Activated naive CD4-positive, alpha-beta T cell treated with anti-CD3 and anti-CD28 coated beads, Interleukin-2, amount 50 U/mL, for 24 hours (primary cell): ENCODE measurements around the gene CASP10.
"Not testable (repeated sequence)": the region's sequence is repeated elsewhere in the genome, so short reads cannot be mapped to it uniquely, and the experiment has no call there.

Experiments used
- H3K27ac Mint-ChIP-seq: one replicate; pipeline ENCODE4 v1.8.0; 2021; ENCODE audit warnings: mild to moderate bottlenecking, mixed read lengths
- H3K27me3 Mint-ChIP-seq: one replicate; pipeline ENCODE4 v1.8.0; 2021; ENCODE audit warnings: mixed read lengths
- H3K36me3 Mint-ChIP-seq: one replicate; pipeline ENCODE4 v1.8.0; 2021; ENCODE audit warnings: mixed read lengths
- H3K4me1 Mint-ChIP-seq: one replicate; pipeline ENCODE4 v1.8.0; 2021; ENCODE audit warnings: mixed read lengths
- H3K4me3 Mint-ChIP-seq: one replicate; pipeline ENCODE4 v1.8.0; 2021; ENCODE audit warnings: mild to moderate bottlenecking, mixed read lengths
- H3K9me3 Mint-ChIP-seq: one replicate; pipeline ENCODE4 v1.8.0; 2021; ENCODE audit warnings: mixed read lengths

CASP10 gene

GRCh38 chr2:201182650-201183364 lies at the start of gene CASP10:
Gene CASP10 (plus strand): TSS chr2:201183141. CDS start chr2:201185778, 2,637 bp downstream.
- Mint-ChIP-seq H3K36me3 (peaks cover 4% of the 10 kb centered on the region), H3K27me3 (no peaks in the 10 kb centered on the region), H3K4me3 (peak within 1 kb of the TSS; percentile 99), H3K4me1 (peaks cover 49% of the 10 kb centered on the region), H3K9me3 (no peaks in the 10 kb centered on the region), H3K27ac (peak within 1 kb of the TSS; percentile 98)

DNA sequence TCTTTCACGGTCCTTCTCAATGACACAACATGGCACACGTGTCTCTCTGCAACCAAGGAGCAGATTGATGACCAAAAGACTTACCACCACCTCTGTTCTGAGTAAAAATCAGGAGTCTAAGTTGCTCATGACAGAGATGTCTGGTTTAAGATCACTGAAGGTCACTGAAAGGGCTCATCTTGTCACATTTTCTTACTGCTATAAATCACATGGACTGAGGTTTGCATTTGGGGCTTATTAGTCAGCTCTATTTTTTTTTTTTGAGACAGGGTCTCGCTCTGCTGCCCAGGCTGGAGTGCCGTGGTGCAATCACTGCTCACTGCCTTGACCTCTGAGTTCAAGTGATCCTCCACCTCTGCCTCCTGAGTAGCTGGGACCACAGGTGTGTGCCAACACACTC lies 47.6 kb upstream of the CASP10 start:
- peaks cover 45% of the 10 kb centered on the region for H3K4me1 Mint-ChIP-seq
- peak overlapping the region; percentile 74 for H3K4me3 Mint-ChIP-seq
- H3K27me3 Mint-ChIP-seq, result no peaks in the 10 kb centered on the region
- H3K36me3 Mint-ChIP-seq, result peaks cover 49% of the 10 kb centered on the region
- no peaks in the 10 kb centered on the region for H3K9me3 Mint-ChIP-seq
- peak overlapping the region; percentile 84 for H3K27ac Mint-ChIP-seq

DNA sequence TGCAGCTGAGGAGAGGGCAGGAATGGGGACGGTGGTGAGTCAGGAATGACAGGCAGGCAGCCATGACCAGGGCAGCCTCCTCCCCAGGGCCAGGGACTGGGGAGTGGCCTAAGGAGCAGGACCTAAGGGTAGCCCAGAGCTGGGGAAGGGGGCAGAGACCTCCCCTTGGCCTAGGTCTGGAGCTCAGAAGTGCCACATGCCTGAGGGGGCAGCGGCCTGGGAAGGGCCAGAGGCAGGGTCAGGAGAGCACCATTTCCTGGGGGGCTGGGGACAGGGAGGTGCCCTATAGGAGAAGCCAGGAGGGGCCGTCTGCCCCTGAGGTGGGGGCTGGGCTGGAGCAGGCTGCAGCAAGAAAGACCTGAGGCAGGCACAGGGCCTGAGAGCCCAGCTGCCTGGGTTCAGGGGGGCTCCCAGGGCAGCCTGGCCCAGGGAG lies 46.0 kb upstream of the CASP10 start:
- Mint-ChIP-seq H3K27me3 (no peaks in the 10 kb centered on the region), H3K36me3 (peaks cover 45% of the 10 kb centered on the region), H3K4me1 (peaks cover 46% of the 10 kb centered on the region), H3K27ac (no peak overlapping the region), H3K4me3 (peak overlapping the region; percentile 51), H3K9me3 (no peaks in the 10 kb centered on the region)

DNA sequence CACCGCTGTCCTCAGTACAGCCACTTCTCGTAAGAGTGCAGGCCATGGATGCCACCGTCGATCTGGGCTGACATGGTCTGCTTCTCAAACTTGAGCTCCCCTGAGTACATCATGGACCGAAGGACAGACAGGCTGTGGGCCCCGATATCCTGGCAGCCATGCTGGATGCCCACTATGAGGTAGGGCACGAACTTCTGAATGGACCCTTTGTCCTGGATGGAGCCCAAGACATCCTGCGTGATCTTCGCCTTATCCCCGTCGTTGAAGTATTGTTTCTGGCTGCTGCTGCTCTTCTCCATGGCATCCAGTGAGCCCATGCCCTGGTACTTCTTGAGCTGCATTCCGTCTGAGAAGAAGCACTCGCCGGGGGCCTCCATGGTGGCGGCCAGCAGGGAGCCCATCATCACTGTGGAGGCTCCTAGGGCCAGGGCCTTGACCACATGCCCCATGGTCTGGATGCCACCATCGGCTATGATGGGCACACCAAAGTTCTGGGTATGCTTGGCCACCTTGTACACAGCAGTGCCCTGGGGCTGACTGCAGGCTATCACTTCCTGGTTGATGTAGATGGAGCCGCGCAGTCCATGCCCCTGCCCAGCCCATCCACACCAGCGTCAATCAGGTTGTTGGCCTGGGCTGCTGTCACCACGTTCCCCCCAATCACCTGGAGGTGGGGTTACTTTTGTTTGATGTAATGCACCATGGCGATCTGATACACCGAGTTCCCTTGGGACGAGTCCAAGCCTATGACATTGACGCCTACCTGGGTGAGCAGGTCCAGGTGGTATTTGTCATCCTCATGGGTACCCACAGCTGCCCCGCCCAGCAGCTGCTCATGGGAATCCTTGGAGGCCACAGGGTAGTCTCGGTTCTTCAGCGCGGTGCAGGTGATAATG lies 45.2 kb upstream of the CASP10 start:
- peak overlapping the region; percentile 69 for H3K27ac Mint-ChIP-seq
- no peaks in the 10 kb centered on the region for H3K9me3 Mint-ChIP-seq
- H3K4me1 Mint-ChIP-seq, result peaks cover 43% of the 10 kb centered on the region
- H3K36me3 Mint-ChIP-seq, result peaks cover 38% of the 10 kb centered on the region
- no peak overlapping the region for H3K4me3 Mint-ChIP-seq
- H3K27me3 Mint-ChIP-seq, result no peaks in the 10 kb centered on the region

DNA sequence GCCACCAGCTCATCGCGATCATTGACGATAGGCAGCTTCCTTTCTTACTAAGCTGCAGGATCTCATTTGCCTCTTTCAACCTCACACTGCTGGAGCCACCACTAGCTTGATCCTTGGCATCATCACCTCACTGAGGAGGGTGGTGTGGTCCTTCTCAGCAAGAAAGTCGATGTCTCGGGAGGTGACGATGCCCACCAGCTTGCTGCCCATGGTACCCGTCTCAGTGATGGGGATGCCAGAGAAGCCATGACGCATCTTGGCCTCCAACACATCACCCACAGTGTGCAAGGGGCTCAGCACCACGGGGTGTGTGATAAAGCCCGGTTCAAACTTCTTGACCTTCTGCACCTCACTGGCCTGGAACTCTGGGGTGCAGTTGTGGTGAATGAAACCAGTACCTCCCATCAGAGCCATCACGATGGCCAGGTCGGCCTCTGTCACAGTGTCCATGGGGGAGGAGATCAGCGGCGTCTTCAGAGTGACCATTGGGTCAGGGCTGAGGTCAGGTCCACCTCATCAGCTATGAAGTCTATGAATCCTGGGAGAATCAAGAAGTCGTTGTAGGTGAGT lies 44.5 kb upstream of the CASP10 start:
- Mint-ChIP-seq H3K4me1 (peaks cover 35% of the 10 kb centered on the region), H3K27ac (no peak overlapping the region), H3K4me3 (no peak overlapping the region), H3K27me3 (no peaks in the 10 kb centered on the region), H3K36me3 (peaks cover 31% of the 10 kb centered on the region), H3K9me3 (no peaks in the 10 kb centered on the region)

DNA sequence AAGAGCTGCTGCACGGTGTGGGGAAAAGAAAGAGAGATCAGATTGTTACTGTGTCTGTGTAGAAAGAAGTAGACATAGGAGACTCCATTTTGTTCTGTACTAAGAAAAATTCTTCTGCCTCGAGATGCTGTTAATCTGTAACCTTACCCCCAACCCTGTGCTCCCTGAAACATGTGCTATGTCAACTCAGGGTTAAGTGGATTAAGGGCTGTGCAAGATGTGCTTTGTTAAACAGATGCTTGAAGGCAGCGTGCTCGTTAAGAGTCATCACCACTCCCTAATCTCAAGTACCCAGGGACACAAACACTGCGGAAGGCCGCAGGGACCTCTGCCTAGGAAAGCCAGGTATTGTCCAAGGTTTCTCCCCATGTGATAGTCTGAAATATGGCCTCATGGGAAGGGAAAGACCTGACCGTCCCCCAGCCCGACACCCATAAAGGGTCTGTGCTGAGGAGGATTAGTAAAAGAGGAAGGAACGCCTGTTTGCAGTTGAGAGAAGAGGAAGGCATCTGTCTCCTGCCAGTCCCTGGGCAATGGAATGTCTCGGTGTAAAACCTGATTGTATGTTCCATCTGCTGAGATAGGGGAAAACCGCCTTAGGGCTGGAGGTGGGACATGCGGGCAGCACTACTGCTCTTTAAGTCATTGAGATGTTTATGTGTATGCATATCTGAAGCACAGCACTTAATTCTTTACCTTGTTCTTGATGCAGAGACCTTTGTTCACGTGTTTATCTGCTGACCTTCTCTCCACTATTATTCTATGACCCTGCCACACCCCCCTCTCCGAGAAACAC lies 43.8 kb upstream of the CASP10 start:
- not testable (repeated sequence) for H3K4me3 Mint-ChIP-seq, H3K9me3 Mint-ChIP-seq, H3K27me3 Mint-ChIP-seq
- H3K4me1 Mint-ChIP-seq, result peaks cover 35% of the 10 kb centered on the region
- peak overlapping the region; percentile 27 for H3K27ac Mint-ChIP-seq
- peaks cover 28% of the 10 kb centered on the region for H3K36me3 Mint-ChIP-seq

GRCh38 chr2:201139836-201140604 lies 42.9 kb upstream of the CASP10 start:
- Mint-ChIP-seq H3K36me3 (peaks cover 26% of the 10 kb centered on the region), H3K27me3 (no peaks in the 10 kb centered on the region), H3K9me3 (no peaks in the 10 kb centered on the region), H3K4me1 (peaks cover 32% of the 10 kb centered on the region), H3K4me3 (no peak overlapping the region), H3K27ac (no peak overlapping the region)

- Mint-ChIP-seq H3K9me3 (no peaks in the 10 kb centered on the region), H3K27ac (no peak overlapping the region), H3K27me3 (no peaks in the 10 kb centered on the region), H3K4me1 (peaks cover 28% of the 10 kb centered on the region), H3K36me3 (peaks cover 14% of the 10 kb centered on the region), H3K4me3 (no peak overlapping the region)
Observed at GRCh38 chr2:201144101-201145051, 38.6 kb upstream of the CASP10 start.

DNA sequence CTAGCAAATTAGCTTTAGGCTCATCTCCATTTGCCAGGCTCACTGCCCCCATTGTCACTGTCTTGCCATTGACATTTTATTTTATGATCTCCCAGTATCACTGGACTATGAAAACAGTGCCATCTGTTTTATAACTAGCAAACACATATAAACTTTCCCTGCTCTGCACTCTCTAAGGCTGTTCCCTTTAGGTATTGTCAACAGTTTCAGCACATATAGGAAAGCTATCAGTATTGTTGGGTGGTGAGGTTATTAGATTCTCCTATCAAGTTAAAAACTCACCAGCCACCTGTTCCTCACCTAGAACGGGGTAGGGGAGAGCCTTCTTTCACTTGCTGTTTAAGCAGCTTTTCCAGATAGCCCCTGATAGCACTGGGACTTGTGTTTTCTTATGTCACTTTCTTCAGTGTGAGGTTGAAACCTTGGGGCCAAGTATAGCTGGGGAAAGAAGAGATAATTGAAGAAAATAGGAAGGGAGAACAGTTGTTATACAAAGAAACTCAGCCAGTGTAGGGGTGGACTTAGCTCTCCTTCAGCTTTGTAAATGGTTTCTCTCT lies 34.4 kb upstream of the CASP10 start:
- H3K9me3 Mint-ChIP-seq, result no peaks in the 10 kb centered on the region
- H3K4me1 Mint-ChIP-seq, result peaks cover 47% of the 10 kb centered on the region
- H3K27me3 Mint-ChIP-seq, result no peaks in the 10 kb centered on the region
- no peak overlapping the region for H3K4me3 Mint-ChIP-seq
- H3K36me3 Mint-ChIP-seq, result peaks cover 23% of the 10 kb centered on the region
- H3K27ac Mint-ChIP-seq, result peak overlapping the region; percentile 24

DNA sequence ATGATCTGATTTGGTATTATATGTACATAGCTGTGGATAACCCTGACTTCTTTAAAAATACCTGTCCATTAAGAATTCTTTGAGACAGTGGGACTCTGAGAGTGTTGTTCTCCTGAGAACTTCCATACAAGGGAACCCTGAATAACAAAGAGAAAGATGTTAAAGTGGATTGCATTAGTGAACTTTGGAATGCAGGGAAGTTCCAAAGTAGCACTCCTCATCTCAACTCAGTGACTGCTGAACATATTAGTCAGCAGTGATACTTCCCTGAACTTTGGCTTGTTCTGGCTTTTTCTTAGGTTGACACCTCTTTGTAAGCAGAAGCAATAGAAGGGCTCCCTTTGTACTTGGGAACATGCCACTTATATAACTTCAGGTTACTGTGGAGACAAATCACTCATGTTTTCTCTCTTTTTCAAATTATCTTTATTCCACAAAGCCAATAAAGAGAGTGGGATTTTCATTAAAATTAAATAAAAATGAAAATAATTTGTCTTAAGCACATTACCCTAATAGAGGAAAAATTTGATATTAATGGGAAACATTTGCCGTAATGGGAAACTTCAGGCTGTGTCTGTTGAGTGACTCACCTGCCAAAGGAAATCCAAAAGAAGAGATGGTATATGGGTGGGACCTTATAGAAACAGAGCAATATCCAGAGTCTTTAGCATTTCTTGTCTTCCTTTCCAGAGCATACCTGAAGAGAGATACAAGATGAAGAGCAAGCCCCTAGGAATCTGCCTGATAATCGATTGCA lies 33.7 kb upstream of the CASP10 start:
- Mint-ChIP-seq H3K27me3 (no peaks in the 10 kb centered on the region), H3K4me1 (peaks cover 47% of the 10 kb centered on the region), H3K27ac (peak overlapping the region; percentile 65), H3K9me3 (no peaks in the 10 kb centered on the region), H3K4me3 (no peak overlapping the region), H3K36me3 (peaks cover 23% of the 10 kb centered on the region)

DNA sequence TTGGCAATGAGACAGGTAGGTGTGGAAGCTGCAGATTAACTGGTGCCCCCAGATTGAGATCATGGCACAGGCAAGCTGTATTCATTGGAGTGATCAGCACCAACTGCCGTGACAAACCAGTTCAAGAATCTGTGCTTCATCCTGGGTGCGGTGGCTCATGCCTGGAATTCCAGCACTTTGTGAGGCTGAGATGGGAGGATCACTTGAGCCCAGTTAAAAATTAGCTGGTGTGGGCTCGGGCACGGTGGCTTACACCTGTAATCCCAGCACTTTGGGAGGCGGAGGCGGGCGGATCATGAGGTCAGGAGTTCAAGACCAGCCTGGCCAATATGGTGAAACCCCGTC lies 33.1 kb upstream of the CASP10 start:
- H3K9me3 Mint-ChIP-seq, H3K27me3 Mint-ChIP-seq, H3K4me3 Mint-ChIP-seq: not testable (repeated sequence)
- Mint-ChIP-seq H3K36me3 (peaks cover 26% of the 10 kb centered on the region), H3K27ac (peak overlapping the region; percentile 65), H3K4me1 (peaks cover 50% of the 10 kb centered on the region)

DNA sequence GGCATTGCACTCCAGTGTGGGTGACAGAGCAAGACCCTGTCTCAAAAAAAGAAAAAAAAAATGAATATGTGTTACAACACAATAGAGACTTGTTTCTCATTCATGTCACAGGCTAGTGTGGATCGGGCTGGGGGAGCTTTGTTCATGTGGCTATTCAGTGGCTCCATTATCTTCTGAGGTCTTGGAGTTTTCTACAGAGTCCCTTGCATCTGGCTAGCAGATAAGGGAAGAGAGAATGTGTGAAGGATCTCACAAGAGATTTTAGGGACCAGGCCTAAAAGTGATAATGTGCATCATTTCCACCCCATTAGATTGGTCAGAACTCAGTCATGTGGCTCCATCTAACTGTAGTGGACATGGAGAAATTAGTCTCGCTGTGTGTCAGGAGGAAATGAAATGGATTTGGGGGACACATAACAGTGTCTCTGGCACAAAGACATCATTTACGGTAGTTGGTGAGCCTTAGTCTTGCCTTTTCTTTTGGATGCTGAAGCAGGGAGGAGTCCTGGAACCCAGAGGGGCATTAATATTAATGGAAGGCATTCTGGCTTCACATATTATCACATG lies 32.4 kb upstream of the CASP10 start:
- Mint-ChIP-seq H3K27ac (peak overlapping the region; percentile 89), H3K4me1 (peaks cover 50% of the 10 kb centered on the region), H3K4me3 (peak overlapping the region; percentile 27), H3K36me3 (peaks cover 27% of the 10 kb centered on the region), H3K27me3 (no peaks in the 10 kb centered on the region), H3K9me3 (no peaks in the 10 kb centered on the region)
